IPS-11a (cell line): ENCODE results near the gene BCL2.
"Not testable (repeated sequence)": the region's sequence is repeated elsewhere in the genome, so short reads cannot be mapped to it uniquely, and the experiment has no call there.

Experiments
- H3K4me3 ChIP-seq: one replicate; pipeline ENCODE4 v1.5.1; 2013; ENCODE audit warnings: low read depth, low read length, control low read depth

The BCL2 gene

DNA sequence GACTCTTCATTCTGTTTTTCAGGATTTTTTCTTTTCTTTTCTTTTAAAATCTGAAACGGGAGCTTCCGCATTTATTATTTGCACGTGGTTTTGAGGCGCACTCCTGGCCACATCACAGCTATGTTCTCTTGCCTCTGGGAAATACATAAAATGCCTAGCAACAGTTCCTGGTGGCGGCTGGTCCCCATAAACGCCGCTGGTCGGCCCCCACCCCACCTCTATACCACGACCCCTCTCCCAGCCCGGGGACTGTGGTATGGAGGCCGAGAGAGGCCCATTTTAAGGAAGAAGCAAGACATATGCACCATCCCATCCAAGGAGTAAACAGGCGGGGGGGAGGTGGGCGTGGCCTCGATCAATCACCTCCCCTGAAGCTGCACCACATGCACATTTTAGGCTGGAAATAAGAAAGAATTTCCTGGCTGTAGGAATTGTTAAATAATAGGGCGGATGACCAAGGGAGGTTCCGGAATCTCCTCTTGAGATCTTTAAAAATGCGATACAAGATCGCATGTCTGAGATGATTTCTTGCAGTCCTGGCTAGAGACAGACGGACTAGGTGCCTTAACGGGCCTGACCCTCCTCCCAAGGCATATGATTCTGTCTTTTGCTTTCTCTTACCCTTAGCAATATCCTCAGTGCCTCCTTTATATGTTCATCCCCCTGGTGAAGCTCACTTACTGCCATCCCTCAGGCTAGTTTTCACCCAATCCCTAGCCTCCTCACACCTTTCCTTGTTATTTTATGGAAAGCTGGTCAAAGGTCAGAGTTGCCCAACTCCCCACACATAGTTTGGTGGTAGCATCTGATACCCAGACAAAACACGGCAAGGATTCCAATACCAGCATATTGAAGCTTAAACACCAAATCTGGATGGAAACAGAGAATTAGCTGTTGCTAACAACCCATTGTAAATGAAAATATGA lies 82.4 kb downstream of the BCL2 start:
- no peak overlapping the region for H3K4me3 ChIP-seq

DNA sequence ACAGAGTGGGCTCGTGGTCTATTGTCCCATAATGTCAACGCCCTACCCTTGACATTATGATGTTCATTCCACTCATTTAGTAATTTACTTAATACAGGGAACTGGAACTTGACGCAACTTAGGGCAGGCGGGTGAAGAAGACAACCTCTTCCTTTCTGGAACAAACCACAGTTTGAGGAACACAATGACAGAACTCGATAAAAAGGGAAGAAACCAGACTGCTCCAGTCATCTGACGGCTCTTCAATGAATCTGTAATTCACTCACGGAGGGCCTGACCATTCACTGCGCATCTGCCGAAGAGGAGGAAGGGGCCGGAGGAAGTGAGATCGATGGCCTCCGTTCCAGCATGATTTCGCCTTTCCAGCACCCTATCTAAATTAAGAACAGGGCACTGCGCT lies 83.2 kb downstream of the BCL2 start:
- H3K4me3 ChIP-seq: no peak overlapping the region

DNA sequence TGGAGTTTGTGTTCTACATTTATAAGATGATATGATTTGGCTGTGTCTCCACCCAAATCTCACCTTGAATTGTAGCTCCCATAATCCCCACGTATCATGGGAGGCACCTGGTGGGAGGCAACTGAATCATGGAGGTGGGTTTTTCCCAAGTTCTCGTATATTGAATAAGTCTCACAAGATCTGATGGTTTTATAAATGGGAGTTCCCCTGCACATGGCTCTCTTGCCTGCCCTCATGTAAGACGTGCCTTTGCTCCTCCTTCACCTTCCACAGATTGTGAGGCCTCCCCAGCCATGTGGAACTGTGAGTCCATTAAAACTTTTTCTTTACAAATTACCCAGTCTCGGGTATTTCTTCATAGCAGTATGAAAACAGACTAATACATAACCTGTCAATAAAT lies 83.6 kb downstream of the BCL2 start:
- not testable (repeated sequence) for H3K4me3 ChIP-seq

DNA sequence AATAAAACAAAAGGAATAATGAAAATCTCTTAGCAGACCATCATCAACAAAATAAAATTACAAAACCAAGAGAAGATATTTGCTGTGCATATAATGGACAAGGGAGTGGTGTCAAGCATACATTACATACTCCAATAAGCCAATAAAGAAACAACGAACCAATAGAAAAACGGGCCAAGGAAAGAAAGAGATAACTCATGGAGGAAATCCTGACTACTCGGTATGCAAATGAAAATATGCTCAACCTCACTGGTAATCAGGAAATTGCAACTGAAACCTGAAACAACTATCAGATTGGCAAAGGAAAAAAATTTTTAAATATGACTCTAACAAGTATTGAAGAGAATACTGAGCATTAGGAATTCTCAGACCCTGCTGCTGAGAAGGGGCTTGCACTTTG lies 84.7 kb downstream of the BCL2 start:
- H3K4me3 ChIP-seq: no peak overlapping the region

DNA sequence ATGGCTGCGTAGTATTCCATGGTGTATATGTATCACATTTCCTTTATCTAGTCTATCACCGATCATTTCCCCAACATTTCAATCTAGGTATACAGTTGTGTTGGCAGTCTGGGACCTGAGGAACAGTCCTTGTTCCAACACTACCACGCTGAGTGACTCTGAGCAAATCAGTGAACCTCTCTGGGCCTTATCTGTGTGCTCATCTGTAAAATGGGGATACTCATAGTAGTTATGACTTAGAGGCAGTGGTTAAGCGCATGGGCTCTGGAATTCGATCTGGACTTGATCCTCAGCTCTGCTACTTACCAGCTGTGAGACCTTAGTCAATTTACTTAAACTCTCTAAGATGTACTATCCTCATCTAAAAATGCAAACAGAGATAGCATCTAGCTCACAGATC lies 85.1 kb downstream of the BCL2 start:
- H3K4me3 ChIP-seq: no peak overlapping the region

DNA sequence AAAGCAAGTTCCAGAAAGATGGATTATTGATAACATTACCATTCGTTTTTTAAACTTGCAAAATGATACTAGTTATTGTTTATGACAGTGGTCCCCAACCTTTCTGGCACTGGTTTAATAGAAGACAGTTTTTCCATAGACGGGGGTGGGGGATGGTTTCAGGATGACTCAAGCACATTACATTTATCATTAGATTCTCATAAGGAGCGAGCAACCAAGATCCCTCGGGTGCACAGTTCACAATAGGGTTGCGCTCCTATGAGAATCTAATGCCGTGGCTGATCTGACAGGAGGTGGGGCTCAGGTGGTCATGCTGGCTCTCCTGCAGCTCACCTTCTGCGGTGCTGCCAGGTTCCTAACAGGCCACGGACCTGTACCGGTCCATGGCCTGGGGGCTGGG lies 86.2 kb downstream of the BCL2 start:
- no peak overlapping the region for H3K4me3 ChIP-seq

DNA sequence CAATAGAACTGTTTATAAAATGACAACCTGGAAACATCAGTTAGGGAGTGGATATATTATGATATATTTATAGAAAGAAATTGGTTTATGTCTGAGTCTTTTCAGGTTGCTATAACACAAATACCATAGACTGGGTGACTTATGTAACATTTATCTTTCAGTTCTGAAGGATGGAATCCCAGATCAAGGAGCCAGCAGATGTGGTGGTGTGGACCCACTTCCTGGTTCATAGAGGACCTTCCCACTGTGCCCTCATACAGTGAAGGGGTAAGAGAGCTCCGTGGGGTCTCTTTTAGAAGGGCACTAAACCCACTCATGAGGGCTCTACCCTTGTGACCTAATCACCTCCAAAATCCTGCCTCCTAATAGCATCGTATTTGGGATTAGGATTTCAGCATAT lies 86.7 kb downstream of the BCL2 start:
- no peak overlapping the region for H3K4me3 ChIP-seq

DNA sequence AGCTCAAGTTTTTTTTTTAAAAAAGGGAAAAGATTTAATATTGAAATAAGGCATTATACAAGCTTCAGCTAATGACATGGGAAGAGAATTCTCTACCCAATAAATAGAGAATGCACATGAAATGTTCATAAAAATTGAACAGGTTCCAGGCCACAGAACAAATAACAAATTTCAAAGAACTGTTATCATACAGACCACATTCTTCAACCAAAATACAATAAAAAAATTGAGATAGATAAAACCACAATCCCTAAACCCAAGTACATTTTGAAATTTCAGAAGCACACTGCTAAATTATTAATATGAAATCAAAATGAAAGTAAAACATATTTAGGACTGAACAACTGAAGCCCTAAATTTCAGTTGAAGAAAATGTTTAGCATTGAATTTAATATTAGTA lies 89.6 kb downstream of the BCL2 start:
- H3K4me3 ChIP-seq: no peak overlapping the region

DNA sequence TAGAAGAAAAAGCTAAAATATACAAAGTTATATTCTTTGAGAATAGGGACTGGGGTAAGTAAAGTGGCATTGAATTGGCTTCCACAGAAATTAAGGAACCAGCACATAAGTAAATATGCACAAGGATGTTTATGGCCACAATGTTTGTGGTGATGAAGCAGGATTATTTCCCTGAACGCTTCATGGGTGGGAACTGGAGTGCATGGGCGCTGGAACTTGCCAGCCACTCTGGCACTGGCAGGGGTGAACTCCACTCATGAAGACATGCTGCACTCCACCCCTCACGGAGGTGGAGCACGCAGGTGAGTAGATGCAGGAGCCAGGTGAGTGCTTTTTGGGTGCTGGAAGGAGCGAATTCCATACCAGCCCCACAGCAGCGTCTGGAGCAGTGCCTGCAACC lies 94.1 kb downstream of the BCL2 start:
- no peak overlapping the region for H3K4me3 ChIP-seq

DNA sequence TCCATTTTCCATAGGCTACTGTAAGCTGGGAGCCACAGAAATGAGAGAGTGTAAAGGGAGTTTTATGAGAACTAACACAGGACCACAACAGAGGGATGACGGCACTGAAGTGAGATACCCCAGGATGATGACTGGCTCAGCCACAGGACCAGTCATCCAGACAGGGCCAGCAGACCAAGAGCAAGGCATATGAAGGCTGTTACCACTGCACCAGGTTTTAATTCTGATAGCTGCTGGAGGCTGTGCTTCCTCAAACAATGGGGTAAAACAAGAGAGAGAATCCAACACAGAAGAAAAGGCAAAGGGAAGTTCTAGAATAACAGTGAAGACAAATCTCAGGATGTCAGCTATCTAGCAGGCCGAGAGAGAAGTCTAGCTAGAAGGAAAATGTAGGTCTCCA lies 94.9 kb downstream of the BCL2 start:
- no peak overlapping the region for H3K4me3 ChIP-seq

DNA sequence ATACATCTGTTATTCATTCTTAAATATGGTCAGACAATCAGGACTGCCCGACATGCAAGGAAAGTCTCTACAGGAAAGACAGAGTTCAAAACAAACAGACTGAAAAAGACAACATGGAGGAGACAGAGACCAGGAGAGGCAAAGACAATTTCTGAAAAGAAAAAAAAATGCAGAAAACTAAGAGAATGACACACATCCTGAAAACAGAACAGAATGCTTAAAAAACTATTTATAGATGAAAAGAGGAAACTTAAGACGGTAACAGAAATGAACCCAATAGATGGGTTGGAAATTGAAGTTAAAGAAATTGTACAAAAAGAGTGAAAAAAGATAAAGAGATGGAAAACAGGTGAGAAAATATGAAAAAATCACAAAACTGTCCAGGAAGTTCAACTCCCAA lies 95.7 kb downstream of the BCL2 start:
- H3K4me3 ChIP-seq: no peak overlapping the region

DNA sequence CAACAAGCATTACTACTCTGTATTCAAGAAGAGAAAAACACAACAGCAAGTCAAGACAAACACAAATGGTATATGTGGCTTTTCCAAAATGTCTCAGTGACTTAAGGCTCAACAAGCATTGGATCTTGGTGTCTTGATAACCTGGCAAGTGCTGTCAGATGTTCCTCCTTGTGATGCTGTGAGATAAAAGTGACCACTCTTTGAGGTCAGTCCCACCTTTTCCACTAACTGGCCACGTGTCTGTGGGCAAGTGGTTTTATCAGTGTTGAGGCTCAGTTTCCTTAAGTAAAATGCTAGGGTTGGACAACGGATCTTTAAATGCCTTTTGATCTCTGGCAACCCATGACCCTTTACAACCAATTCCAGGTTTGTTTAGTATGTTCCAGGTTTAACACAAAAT lies 98.7 kb downstream of the BCL2 start:
- no peak overlapping the region for H3K4me3 ChIP-seq

DNA sequence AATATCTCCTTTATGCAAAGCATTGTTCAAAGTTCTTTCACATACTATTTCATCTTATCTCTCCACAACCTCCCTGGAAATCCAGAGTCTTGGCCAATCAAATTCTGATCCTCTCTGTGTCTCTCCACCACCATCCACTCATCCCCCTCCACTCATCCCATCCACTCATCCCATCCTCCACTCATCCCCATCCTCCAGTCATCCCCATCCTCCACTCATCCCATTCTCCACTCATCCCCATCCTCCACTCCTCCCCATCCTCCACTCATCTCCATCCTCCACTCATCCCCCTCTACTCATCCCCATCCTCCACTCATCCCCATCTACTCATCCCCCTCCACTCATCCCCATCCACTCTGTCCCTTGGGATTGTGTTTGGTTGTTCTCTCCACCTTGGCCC lies 101.1 kb downstream of the BCL2 start:
- no peak overlapping the region for H3K4me3 ChIP-seq

DNA sequence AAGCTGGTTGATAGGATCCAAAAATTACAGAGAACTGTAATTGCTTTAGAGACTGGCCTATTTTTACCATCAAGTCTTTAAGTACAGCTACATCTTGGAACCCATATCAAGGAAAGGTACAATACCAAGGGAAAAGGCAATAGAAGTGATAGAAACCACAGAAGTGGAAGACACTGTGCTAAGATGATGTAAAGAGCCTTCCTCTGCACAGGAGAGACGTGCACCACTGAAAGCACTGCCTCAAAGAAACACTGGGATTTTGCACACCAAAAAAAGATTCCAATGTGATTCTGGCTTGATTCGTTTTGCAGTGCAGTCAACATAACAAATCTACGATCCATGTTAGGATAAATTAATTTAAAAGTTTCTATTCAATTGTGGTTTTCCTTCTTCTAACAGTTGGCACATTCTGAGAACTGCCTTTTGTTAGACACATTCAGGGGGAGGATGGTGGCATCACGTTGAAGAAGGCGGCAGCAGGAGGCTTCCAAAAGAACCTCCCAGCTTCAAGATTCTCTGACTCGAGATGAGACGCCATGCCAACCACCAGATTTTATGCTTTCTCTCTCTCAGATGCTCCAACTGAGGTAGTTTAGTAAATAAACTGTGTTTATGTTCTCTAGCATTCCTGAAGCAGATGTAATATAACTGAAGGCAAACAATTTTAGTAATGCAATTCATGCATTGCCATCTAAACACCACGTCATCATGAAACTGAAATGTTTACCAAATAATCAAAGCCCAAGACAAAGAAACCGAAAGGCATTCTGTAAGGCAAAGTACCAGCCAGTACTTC lies 102.9 kb downstream of the BCL2 start:
- H3K4me3 ChIP-seq: no peak overlapping the region

DNA sequence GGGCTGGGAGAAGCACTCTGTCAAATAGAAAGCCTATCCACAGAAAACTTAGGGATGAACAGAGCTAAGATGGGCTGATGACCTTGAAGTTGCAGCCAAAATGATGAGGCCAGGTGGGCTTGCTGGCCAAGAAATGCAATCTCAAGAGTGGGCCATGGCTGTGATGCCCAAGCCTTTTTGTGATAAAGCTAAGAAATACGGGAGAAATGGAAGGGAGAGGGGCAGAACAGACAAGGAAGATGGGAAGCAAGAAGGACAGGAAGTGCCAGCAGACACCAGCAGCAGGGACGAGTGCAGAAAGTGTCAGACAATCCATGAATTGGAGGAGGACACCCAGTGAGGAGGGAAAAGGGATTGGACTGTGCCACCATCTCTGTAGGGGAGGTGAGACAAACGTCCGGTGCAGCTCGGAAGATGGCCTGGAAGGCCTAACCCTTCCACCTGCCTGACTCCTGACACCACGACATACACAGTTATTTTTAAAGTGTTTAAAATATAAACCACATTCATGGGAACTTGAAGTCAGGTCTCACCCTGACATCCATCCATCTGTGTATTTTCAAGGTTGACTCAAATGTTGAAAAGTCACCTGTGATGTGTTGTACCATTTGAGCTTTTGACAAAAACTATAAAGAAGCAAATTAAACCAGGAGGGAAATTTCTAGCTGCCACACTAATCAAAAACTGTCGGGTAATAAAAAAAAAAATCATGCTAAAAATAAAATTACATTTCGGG lies 105.5 kb downstream of the BCL2 start:
- H3K4me3 ChIP-seq: no peak overlapping the region

DNA sequence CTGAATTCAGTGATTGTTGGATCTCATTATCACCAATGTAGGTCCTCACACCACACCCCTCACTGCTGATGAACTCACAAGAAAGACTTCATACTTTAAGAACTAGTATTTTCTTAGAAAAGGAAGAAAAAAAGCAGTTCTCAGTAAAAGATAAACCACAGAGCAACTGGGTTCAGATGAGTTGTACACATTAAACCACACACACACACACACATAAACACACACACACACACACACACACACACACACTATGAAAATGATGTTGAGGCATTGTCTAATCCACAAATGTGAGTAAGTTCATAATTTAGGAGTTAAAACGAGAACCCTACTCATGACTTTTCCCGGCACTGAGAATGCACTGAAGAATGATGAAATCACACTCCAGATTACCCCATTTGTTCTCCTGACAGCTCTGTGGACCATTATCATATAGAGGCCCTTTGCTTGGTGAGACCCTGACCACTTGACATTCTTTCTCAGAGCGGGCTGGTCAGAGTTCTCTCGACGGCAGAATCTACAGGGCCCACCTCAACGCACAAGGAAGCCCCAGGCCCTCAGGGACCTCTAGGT lies 106.2 kb downstream of the BCL2 start:
- H3K4me3 ChIP-seq: no peak overlapping the region

DNA sequence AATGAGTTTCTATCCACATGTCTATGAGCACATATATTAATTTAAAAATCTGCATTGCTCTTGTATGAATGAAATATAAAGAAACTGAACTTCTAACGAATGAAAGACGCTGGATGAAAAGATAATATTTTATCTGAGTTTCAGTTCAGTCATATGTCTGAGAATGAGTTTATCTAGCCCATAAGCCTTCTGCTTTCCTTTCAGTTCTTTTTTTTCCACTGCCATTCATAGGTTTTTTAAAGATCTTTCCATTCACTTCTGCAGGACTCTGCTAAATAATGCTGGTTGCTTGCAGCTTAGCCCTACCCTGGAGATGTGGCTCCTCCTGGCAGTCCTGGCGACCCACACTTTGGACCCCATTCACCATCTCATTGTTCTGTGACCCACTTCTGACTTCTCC lies 109.0 kb downstream of the BCL2 start:
- no peak overlapping the region for H3K4me3 ChIP-seq

DNA sequence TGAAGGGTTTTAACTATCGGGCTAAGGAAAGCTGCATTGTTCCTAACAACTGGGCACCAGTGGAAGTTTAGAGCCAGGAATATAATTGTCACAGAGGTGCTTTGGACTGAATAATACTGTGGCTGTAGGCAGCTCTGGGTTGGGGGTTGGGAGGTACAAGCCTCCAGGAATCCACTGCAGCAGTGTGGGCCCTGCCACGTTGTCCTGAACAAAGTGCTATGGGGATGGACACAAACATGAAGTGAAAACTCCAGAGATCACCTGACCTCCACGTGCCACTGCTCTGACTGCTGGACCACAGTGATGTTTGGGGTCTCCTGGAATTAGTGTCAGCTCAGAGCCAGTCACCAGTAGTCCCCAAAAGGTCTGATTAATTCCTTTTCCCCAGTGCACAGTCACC lies 110.9 kb downstream of the BCL2 start:
- H3K4me3 ChIP-seq: no peak overlapping the region

DNA sequence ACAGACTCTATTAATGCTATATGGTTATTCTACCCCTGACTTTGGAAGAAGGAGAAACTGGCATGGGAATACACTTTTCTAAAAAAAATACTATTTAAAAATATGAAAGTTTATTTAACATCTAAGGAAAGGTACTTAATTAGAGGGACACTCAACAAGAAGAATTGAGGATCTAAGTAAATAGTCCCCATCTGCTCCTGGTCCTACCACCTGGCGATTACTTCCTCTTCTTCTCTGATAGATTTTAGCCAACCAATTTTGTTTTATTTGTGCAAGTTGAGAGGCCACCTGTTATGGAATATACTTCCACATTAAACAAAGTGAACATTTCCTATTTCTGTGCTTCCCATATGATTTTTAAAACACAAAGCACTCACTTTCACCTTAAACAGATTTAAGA lies 111.7 kb downstream of the BCL2 start:
- no peak overlapping the region for H3K4me3 ChIP-seq

DNA sequence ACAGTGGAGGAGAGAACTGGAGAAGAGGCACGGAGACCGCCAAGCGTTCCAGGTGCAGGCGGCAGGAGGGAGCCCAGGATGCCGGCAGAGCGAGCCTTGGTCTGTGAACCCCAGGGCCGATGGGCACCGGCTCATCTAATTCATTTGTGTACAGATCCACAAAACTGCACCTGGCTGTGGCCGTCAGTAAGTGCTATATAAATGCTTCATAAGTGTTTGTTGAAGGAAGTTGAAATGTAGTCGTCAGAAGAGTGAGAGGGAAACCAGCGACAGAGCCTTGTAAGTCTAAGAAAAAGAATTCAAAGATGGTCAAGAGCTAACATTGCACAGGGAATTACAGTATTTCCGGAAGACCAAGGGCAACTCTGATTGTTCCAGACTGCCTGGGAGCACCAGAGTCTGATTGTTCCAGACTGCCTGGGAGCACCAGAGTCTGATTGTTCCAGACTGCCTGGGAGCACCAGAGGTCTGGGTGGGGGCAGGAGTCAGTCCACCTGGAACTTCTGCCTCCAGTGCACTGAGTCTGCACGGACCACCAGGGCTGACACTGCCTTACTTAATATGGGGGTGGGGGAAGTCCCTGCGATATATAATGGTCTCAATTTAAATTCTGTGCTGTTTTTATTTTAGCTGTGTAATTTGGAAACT lies 112.3 kb downstream of the BCL2 start:
- no peak overlapping the region for H3K4me3 ChIP-seq
